Raji (cell line): Measurements from ENCODE around the gene STAC.

ENCODE experiments used
- POLR2A ChIP-seq: IDR thresholded peaks from 2 replicates; pipeline ENCODE4 v1.6.1; 2011; ENCODE audit warnings: low read depth, low read length, control low read depth; ENCODE audit not compliant: insufficient read depth

The STAC gene

DNA sequence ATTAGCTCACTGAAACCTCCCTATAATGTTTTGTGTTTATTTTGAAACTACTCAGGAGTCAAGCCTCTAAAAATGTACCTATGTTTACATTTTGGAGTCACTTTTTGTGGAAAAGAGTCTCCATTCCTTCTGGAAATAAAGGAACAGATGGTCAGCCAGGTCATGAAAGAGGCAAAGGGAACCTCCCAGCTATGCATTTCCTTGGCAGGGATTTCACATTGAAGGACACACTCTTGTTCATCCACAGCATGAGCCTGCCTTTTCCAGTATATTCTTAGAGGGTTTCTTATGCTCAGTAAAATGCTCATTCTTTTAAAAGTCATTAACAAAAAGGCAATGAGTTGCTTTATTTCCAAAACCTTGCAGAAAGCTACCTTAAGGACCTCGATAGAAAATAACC, 20.8 kb downstream of the STAC start:
- no peak for TF ChIP-seq POLR2A

- TF ChIP-seq POLR2A: no peak
These were observed 23.4 kb downstream of the STAC start for GRCh38 chr3:36403661-36404060.

DNA sequence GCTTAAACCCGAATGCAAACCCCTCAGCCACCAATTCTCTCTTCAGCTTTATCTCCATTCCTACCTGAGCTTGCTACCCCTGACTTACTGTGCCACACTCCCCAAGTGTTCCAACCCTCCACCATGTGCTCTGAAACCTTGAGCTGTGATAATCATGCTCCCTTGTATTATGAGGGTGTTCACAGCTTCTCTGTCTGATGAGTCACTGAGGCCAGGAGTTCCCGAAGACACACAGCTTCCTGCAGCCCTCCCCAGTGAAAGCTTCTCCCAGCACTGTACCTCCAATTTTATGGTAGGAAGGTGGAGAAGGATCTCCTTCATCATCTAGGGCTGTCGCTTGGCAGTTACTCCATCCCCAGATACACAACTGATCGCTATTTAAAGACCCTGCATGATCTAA, 24.9 kb downstream of the STAC start:
- no peak for TF ChIP-seq POLR2A

- TF ChIP-seq POLR2A: no peak
These were observed 27.8 kb downstream of the STAC start for GRCh38 chr3:36408146-36408545.

- TF ChIP-seq POLR2A: no peak
These were observed 29.6 kb downstream of the STAC start for GRCh38 chr3:36409862-36410261.

- no peak for TF ChIP-seq POLR2A
These were observed 31.3 kb downstream of the STAC start for GRCh38 chr3:36411587-36411986.

- no peak for TF ChIP-seq POLR2A
These were observed 36.3 kb downstream of the STAC start for GRCh38 chr3:36416599-36416998.

- TF ChIP-seq POLR2A: no peak
These were observed 36.9 kb downstream of the STAC start for GRCh38 chr3:36417237-36417636.

DNA sequence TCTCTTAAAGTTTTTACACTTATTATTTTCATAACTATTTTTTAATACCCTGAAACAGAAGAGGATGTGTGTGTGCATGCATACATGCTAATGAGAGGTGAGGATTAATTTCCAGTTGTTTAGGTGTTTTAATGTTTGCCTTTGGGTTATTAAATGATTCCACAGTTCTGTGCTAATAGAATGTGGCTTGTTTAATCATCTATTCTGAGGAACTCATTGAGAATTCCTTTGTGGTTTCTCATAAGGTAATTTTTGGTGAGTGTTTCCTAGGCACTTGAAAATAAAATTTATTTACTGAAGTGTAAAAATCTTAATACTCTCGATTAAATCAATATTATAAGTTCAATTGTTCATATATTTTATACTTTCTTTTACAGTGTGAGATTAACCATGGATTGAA, 38.0 kb downstream of the STAC start:
- no peak for TF ChIP-seq POLR2A

DNA sequence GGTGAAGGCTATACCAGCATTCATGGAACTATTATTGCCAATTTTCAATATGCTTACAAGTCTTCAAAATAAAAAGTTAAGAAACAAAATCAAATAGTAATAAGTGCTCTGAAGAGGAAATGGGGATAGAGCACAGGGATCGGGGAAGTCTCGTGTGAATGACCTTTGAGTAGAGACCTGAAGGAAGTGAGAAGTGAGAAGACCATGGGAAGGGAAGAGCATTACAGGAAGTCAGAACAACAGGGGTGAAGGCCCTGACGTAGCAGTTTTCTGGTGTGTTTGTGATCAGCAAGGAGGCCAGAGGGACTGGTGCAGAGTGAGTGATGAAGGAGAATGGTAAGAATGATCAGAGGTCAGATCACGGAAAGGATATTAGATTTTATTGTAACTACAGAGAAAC, 48.1 kb downstream of the STAC start:
- no peak for TF ChIP-seq POLR2A

DNA sequence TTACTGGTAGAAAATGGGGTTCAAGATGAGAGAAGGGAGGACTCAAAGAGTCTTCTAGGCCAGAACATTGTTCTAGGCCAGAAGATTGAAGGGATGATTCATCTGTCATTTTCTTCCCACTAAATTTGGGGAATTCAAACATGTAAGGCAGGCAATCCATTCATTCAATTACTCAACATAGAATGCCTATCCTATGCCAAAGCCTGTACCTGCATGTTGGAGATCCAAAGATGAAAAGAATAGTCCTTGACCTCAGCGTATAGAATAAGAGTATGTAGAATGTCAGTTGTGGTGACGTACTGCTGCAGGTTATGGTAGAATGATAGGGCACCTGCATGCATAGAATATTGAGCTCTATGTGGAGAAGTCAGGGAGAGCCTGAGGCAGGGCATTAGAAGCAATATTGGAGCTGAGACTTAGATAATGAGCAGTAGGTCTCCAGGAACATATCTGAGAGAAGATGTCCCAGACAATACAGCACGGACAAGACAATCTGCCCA, 49.7 kb downstream of the STAC start:
- TF ChIP-seq POLR2A: no peak

GRCh38 chr3:36433511-36433910, 53.2 kb downstream of the STAC start:
- TF ChIP-seq POLR2A: no peak

- no peak for TF ChIP-seq POLR2A
These were observed 54.6 kb downstream of the STAC start for GRCh38 chr3:36434687-36435426.

DNA sequence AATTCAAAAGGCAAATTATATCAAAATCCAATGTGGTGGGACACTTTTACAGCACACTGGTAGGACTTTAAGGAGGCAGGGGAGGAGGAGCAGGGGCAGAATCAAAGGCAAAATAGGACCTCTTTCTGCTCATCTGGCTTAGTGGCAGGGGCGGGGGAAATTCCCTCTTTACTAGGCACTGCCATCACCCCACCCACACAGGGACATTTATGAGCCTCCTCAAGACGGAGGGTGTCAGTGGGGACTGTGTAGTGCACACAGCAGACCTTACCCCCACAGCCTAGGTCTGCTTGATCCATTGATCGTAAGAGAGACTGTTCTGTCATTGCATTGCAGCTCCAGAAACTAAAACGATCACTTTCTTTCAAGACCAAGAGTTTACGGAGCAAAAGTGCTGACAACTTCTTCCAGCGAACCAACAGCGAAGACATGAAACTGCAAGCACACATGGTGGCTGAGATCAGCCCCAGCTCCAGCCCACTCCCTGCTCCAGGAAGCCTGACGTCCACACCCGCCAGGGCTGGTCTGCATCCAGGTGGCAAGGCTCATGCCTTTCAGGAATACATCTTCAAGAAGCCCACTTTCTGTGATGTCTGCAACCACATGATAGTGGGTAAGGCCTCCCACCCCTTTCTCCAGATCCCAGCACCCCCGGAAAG, 62.9 kb downstream of the STAC start:
- no peak for TF ChIP-seq POLR2A

DNA sequence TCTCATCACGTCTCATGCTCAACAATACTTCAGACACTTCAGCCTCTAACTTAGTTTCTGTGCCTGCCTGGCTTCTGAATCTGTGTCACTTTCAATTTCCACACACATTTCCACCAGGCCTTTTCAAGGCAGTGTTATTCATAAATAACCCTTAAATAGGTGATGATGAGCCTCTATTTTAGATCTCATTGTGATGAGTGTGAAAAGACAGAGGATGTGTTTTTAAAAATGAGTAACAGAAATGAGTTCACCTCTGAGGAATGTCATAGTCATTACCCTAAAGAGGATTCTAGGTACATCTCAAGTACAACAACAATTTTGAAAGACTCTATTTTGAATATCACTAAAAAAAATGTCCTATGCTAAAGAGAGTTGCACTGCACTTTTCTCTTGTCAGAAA, 64.6 kb downstream of the STAC start:
- no peak for TF ChIP-seq POLR2A

DNA sequence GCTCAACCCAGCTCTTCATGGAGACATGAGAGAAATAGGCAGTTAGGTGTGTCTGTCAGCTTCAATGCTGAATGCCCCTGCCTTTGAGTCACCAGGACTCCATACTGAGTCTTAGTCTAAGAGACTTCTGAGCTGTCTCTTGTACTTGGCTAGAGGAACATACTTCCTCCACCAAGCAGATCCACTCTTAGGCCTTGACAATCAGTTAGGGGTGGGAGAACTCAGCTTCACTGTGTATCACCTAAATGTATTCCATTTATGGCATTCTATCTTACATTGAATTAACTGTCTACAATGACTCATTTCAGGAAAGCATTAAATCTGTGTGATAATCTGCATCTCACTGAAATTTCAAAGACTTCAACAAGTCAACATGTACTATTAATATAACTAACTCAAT, 66.0 kb downstream of the STAC start:
- TF ChIP-seq POLR2A: no peak

GRCh38 chr3:36447061-36447460, 66.8 kb downstream of the STAC start:
- TF ChIP-seq POLR2A: no peak

- no peak for TF ChIP-seq POLR2A
These were observed 71.5 kb downstream of the STAC start for GRCh38 chr3:36451816-36452215.
